Measurements from ENCODE around the gene ZNF777.
"Not testable (repeated sequence)": the region's sequence is repeated elsewhere in the genome, so short reads cannot be mapped to it uniquely, and the experiment has no call there.

The ZNF777 gene

GRCh38 chr7:149446026-149446425, 14.8 kb downstream of the ZNF777 start:
- H3K27me3 ChIP-seq (replicated peaks; ENCODE audit: control insufficient read depth, insufficient read depth, low read length); H3K4me1 ChIP-seq (ENCODE audit: control insufficient read depth, insufficient read depth, low read length); H3K9me3 ChIP-seq (ENCODE audit: control insufficient read depth, low read length); DNase-seq (ENCODE audit: low read depth); H3K9ac ChIP-seq (ENCODE audit: low read length); H3K4me3 ChIP-seq (ENCODE audit: low read length): not testable (repeated sequence)
- H3K36me3 ChIP-seq (ENCODE audit: control insufficient read depth, insufficient read depth, low read length, severe bottlenecking) = peaks cover 72% of the 10 kb centered on the region

GRCh38 chr7:149444287-149444686, 16.6 kb downstream of the ZNF777 start:
- Histone ChIP-seq H3K9ac (ENCODE audit: low read length) (no peak overlapping the region), H3K4me1 (ENCODE audit: control insufficient read depth, insufficient read depth, low read length) (no peaks in the 10 kb centered on the region), H3K27me3 (replicated peaks; ENCODE audit: control insufficient read depth, insufficient read depth, low read length) (no peaks in the 10 kb centered on the region), H3K4me3 (ENCODE audit: low read length) (no peak overlapping the region), H3K9me3 (ENCODE audit: control insufficient read depth, low read length) (no peaks in the 10 kb centered on the region), H3K36me3 (ENCODE audit: control insufficient read depth, insufficient read depth, low read length, severe bottlenecking) (peaks cover 60% of the 10 kb centered on the region)
- DNase-seq (ENCODE audit: low read depth) = no peak

- H3K9me3 ChIP-seq (ENCODE audit: control insufficient read depth, low read length) = no peaks in the 10 kb centered on the region
- H3K36me3 ChIP-seq (ENCODE audit: control insufficient read depth, insufficient read depth, low read length, severe bottlenecking) = peaks cover 60% of the 10 kb centered on the region
- no peak overlapping the region for H3K9ac ChIP-seq (ENCODE audit: low read length)
- no peaks in the 10 kb centered on the region for H3K27me3 ChIP-seq (replicated peaks; ENCODE audit: control insufficient read depth, insufficient read depth, low read length)
- no peak overlapping the region for H3K4me3 ChIP-seq (ENCODE audit: low read length)
- H3K4me1 ChIP-seq (ENCODE audit: control insufficient read depth, insufficient read depth, low read length) = no peaks in the 10 kb centered on the region
- no peak for DNase-seq (ENCODE audit: low read depth)
Observed at GRCh38 chr7:149443523-149443922, 17.3 kb downstream of the ZNF777 start.

- no peak for DNase-seq (ENCODE audit: low read depth)
- Histone ChIP-seq H3K9me3 (ENCODE audit: control insufficient read depth, low read length) (no peaks in the 10 kb centered on the region), H3K4me1 (ENCODE audit: control insufficient read depth, insufficient read depth, low read length) (no peaks in the 10 kb centered on the region), H3K4me3 (ENCODE audit: low read length) (no peak overlapping the region), H3K27me3 (replicated peaks; ENCODE audit: control insufficient read depth, insufficient read depth, low read length) (no peaks in the 10 kb centered on the region), H3K9ac (ENCODE audit: low read length) (no peak overlapping the region), H3K36me3 (ENCODE audit: control insufficient read depth, insufficient read depth, low read length, severe bottlenecking) (peaks cover 63% of the 10 kb centered on the region)
Observed at GRCh38 chr7:149442924-149443323, 17.9 kb downstream of the ZNF777 start.

- H3K27me3 ChIP-seq (replicated peaks; ENCODE audit: control insufficient read depth, insufficient read depth, low read length) = no peaks in the 10 kb centered on the region
- no peak overlapping the region for H3K4me3 ChIP-seq (ENCODE audit: low read length)
- H3K9ac ChIP-seq (ENCODE audit: low read length) = no peak overlapping the region
- no peaks in the 10 kb centered on the region for H3K4me1 ChIP-seq (ENCODE audit: control insufficient read depth, insufficient read depth, low read length)
- H3K9me3 ChIP-seq (ENCODE audit: control insufficient read depth, low read length) = no peaks in the 10 kb centered on the region
- no peak for DNase-seq (ENCODE audit: low read depth)
- peaks cover 54% of the 10 kb centered on the region for H3K36me3 ChIP-seq (ENCODE audit: control insufficient read depth, insufficient read depth, low read length, severe bottlenecking)
Observed at GRCh38 chr7:149440222-149440621, 20.6 kb downstream of the ZNF777 start.

- no peak for DNase-seq (ENCODE audit: low read depth)
Observed at GRCh38 chr7:149436358-149436757, 24.5 kb downstream of the ZNF777 start.

GRCh38 chr7:149433124-149433523, 27.7 kb downstream of the ZNF777 start:
- Histone ChIP-seq H3K4me1 (ENCODE audit: control insufficient read depth, insufficient read depth, low read length) (no peaks in the 10 kb centered on the region), H3K9ac (ENCODE audit: low read length) (no peak overlapping the region), H3K27me3 (replicated peaks; ENCODE audit: control insufficient read depth, insufficient read depth, low read length) (no peaks in the 10 kb centered on the region), H3K36me3 (ENCODE audit: control insufficient read depth, insufficient read depth, low read length, severe bottlenecking) (peaks cover 46% of the 10 kb centered on the region), H3K9me3 (ENCODE audit: control insufficient read depth, low read length) (no peaks in the 10 kb centered on the region), H3K4me3 (ENCODE audit: low read length) (no peak overlapping the region)
- no peak for DNase-seq (ENCODE audit: low read depth)

More at GRCh38 chr7:149436358-149436757, 24.5 kb downstream of the ZNF777 start:
- no peaks in the 10 kb centered on the region for H3K4me1 ChIP-seq (ENCODE audit: control insufficient read depth, insufficient read depth, low read length)
- no peaks in the 10 kb centered on the region for H3K9me3 ChIP-seq (ENCODE audit: control insufficient read depth, low read length)
- no peak overlapping the region for H3K9ac ChIP-seq (ENCODE audit: low read length)
- peaks cover 63% of the 10 kb centered on the region for H3K36me3 ChIP-seq (ENCODE audit: control insufficient read depth, insufficient read depth, low read length, severe bottlenecking)
- no peak overlapping the region for H3K4me3 ChIP-seq (ENCODE audit: low read length)
- H3K27me3 ChIP-seq (replicated peaks; ENCODE audit: control insufficient read depth, insufficient read depth, low read length) = no peaks in the 10 kb centered on the region

- H3K36me3 ChIP-seq (ENCODE audit: control insufficient read depth, insufficient read depth, low read length, severe bottlenecking) = peaks cover 45% of the 10 kb centered on the region
- H3K27me3 ChIP-seq (replicated peaks; ENCODE audit: control insufficient read depth, insufficient read depth, low read length) = no peaks in the 10 kb centered on the region
- H3K4me1 ChIP-seq (ENCODE audit: control insufficient read depth, insufficient read depth, low read length) = no peaks in the 10 kb centered on the region
- H3K4me3 ChIP-seq (ENCODE audit: low read length) = no peak overlapping the region
- no peaks in the 10 kb centered on the region for H3K9me3 ChIP-seq (ENCODE audit: control insufficient read depth, low read length)
- no peak overlapping the region for H3K9ac ChIP-seq (ENCODE audit: low read length)
- no peak for DNase-seq (ENCODE audit: low read depth)
Observed at GRCh38 chr7:149432121-149432691, 28.7 kb downstream of the ZNF777 start.

GRCh38 chr7:149431486-149432120, 29.3 kb downstream of the ZNF777 start:
- Histone ChIP-seq H3K9ac (ENCODE audit: low read length) (no peak overlapping the region), H3K4me1 (ENCODE audit: control insufficient read depth, insufficient read depth, low read length) (no peaks in the 10 kb centered on the region), H3K27me3 (replicated peaks; ENCODE audit: control insufficient read depth, insufficient read depth, low read length) (no peaks in the 10 kb centered on the region), H3K36me3 (ENCODE audit: control insufficient read depth, insufficient read depth, low read length, severe bottlenecking) (peaks cover 43% of the 10 kb centered on the region), H3K4me3 (ENCODE audit: low read length) (no peak overlapping the region), H3K9me3 (ENCODE audit: control insufficient read depth, low read length) (no peaks in the 10 kb centered on the region)
- DNase-seq (ENCODE audit: low read depth) = no peak

GRCh38 chr7:149430192-149430591, 30.7 kb downstream of the ZNF777 start:
- H3K9ac ChIP-seq (ENCODE audit: low read length) = no peak overlapping the region
- peaks cover 29% of the 10 kb centered on the region for H3K36me3 ChIP-seq (ENCODE audit: control insufficient read depth, insufficient read depth, low read length, severe bottlenecking)
- H3K4me3 ChIP-seq (ENCODE audit: low read length) = no peak overlapping the region
- no peak for DNase-seq (ENCODE audit: low read depth)
- no peaks in the 10 kb centered on the region for H3K9me3 ChIP-seq (ENCODE audit: control insufficient read depth, low read length)
- no peaks in the 10 kb centered on the region for H3K4me1 ChIP-seq (ENCODE audit: control insufficient read depth, insufficient read depth, low read length)
- H3K27me3 ChIP-seq (replicated peaks; ENCODE audit: control insufficient read depth, insufficient read depth, low read length) = no peaks in the 10 kb centered on the region

- DNase-seq (ENCODE audit: low read depth) = no peak
- peaks cover 3% of the 10 kb centered on the region for H3K4me1 ChIP-seq (ENCODE audit: control insufficient read depth, insufficient read depth, low read length)
- no peaks in the 10 kb centered on the region for H3K27me3 ChIP-seq (replicated peaks; ENCODE audit: control insufficient read depth, insufficient read depth, low read length)
- no peaks in the 10 kb centered on the region for H3K9me3 ChIP-seq (ENCODE audit: control insufficient read depth, low read length)
- H3K4me3 ChIP-seq (ENCODE audit: low read length) = no peak overlapping the region
- peaks cover 15% of the 10 kb centered on the region for H3K36me3 ChIP-seq (ENCODE audit: control insufficient read depth, insufficient read depth, low read length, severe bottlenecking)
- H3K9ac ChIP-seq (ENCODE audit: low read length) = no peak overlapping the region
Observed at GRCh38 chr7:149427893-149428292, 33.0 kb downstream of the ZNF777 start.

Measured in adipocyte (in vitro differentiated cells).